ENCODE data around the gene SLC25A41. TPM values are rescaled to one million over a fixed set of nuclear protein-coding genes. Genes with fewer than 3 reads are reported as not detected.

SLC25A41 gene
- total and polyA plus RNA-seq, 2 of the 13 experiments (the other 11 are each of a cell fraction or from before 2014, with no cell fraction given) = 0.33 to 0.95 TPM

GRCh38 chr19:6459262-6460098 lies 25.9 kb upstream of the SLC25A41 start, which contains the start of gene SLC25A23 (continued):
- TF ChIP-seq, protein P1, sequence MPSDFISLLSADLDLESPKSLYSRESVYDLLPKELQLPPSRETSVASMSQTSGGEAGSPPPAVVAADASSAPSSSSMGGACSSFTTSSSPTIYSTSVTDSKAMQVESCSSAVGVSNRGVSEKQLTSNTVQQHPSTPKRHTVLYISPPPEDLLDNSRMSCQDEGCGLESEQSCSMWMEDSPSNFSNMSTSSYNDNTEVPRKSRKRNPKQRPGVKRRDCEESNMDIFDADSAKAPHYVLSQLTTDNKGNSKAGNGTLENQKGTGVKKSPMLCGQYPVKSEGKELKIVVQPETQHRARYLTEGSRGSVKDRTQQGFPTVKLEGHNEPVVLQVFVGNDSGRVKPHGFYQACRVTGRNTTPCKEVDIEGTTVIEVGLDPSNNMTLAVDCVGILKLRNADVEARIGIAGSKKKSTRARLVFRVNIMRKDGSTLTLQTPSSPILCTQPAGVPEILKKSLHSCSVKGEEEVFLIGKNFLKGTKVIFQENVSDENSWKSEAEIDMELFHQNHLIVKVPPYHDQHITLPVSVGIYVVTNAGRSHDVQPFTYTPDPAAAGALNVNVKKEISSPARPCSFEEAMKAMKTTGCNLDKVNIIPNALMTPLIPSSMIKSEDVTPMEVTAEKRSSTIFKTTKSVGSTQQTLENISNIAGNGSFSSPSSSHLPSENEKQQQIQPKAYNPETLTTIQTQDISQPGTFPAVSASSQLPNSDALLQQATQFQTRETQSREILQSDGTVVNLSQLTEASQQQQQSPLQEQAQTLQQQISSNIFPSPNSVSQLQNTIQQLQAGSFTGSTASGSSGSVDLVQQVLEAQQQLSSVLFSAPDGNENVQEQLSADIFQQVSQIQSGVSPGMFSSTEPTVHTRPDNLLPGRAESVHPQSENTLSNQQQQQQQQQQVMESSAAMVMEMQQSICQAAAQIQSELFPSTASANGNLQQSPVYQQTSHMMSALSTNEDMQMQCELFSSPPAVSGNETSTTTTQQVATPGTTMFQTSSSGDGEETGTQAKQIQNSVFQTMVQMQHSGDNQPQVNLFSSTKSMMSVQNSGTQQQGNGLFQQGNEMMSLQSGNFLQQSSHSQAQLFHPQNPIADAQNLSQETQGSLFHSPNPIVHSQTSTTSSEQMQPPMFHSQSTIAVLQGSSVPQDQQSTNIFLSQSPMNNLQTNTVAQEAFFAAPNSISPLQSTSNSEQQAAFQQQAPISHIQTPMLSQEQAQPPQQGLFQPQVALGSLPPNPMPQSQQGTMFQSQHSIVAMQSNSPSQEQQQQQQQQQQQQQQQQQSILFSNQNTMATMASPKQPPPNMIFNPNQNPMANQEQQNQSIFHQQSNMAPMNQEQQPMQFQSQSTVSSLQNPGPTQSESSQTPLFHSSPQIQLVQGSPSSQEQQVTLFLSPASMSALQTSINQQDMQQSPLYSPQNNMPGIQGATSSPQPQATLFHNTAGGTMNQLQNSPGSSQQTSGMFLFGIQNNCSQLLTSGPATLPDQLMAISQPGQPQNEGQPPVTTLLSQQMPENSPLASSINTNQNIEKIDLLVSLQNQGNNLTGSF (CRISPR knock-in tag; IDR thresholded peaks at IDR 0.05) = no peak
- TF ChIP-seq ZNF761 (CRISPR knock-in tag; conservative IDR thresholded peaks at IDR 0.05) (no peak; the same call in 1 of the 2 replicates), ZNF180 (CRISPR knock-in tag; IDR thresholded peaks at IDR 0.05; ENCODE audit: borderline replicate concordance, low read depth) (no peak), ZC3H13 (CRISPR knock-in tag; IDR thresholded peaks at IDR 0.05) (no peak), PRMT3 (CRISPR knock-in tag; IDR thresholded peaks at IDR 0.05; ENCODE audit: borderline replicate concordance, low read depth) (no peak), MTF1 (CRISPR knock-in tag; IDR thresholded peaks at IDR 0.05) (no peak), ATF7 (IDR thresholded peaks at IDR 0.05) (no peak), ATF7 (CRISPR knock-in tag; IDR thresholded peaks at IDR 0.05) (no peak), ZNF629 (CRISPR knock-in tag; conservative IDR thresholded peaks at IDR 0.05) (no peak), ZSCAN21 (CRISPR knock-in tag; IDR thresholded peaks at IDR 0.05; ENCODE audit: borderline replicate concordance) (0 out of 2 replicates have a peak, but pooled peaks have one; percentile 39), SMC3 (IDR thresholded peaks at IDR 0.05; ENCODE audit: low read length) (no peak), TEAD3 (CRISPR knock-in tag; optimal IDR thresholded peaks at IDR 0.05; ENCODE audit: borderline replicate concordance) (peak; percentile 18), IKZF4 (CRISPR knock-in tag; IDR thresholded peaks at IDR 0.05; ENCODE audit: borderline replicate concordance, low read depth, not compliant biosample characterization) (no peak), ZNF10 (CRISPR knock-in tag; IDR thresholded peaks at IDR 0.05; ENCODE audit: borderline replicate concordance, low read depth) (no peak), POLR2A (IDR thresholded peaks at IDR 0.05; ENCODE audit: insufficient read depth in 1 of 2, low read depth in 2 of 2, low read length in 2 of 2) (peak in 1 of 2 experiments; percentile 58; a peak in 1 of 4 replicates), ZNF782 (CRISPR knock-in tag; IDR thresholded peaks at IDR 0.05; ENCODE audit: borderline replicate concordance) (no peak), ZNF510 (CRISPR knock-in tag; IDR thresholded peaks at IDR 0.05; ENCODE audit: low read depth) (no peak)
- TF ChIP-seq, protein P2, sequence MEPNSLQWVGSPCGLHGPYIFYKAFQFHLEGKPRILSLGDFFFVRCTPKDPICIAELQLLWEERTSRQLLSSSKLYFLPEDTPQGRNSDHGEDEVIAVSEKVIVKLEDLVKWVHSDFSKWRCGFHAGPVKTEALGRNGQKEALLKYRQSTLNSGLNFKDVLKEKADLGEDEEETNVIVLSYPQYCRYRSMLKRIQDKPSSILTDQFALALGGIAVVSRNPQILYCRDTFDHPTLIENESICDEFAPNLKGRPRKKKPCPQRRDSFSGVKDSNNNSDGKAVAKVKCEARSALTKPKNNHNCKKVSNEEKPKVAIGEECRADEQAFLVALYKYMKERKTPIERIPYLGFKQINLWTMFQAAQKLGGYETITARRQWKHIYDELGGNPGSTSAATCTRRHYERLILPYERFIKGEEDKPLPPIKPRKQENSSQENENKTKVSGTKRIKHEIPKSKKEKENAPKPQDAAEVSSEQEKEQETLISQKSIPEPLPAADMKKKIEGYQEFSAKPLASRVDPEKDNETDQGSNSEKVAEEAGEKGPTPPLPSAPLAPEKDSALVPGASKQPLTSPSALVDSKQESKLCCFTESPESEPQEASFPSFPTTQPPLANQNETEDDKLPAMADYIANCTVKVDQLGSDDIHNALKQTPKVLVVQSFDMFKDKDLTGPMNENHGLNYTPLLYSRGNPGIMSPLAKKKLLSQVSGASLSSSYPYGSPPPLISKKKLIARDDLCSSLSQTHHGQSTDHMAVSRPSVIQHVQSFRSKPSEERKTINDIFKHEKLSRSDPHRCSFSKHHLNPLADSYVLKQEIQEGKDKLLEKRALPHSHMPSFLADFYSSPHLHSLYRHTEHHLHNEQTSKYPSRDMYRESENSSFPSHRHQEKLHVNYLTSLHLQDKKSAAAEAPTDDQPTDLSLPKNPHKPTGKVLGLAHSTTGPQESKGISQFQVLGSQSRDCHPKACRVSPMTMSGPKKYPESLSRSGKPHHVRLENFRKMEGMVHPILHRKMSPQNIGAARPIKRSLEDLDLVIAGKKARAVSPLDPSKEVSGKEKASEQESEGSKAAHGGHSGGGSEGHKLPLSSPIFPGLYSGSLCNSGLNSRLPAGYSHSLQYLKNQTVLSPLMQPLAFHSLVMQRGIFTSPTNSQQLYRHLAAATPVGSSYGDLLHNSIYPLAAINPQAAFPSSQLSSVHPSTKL (CRISPR knock-in tag; IDR thresholded peaks at IDR 0.05) = no peak
- TF ChIP-seq, protein P3, sequence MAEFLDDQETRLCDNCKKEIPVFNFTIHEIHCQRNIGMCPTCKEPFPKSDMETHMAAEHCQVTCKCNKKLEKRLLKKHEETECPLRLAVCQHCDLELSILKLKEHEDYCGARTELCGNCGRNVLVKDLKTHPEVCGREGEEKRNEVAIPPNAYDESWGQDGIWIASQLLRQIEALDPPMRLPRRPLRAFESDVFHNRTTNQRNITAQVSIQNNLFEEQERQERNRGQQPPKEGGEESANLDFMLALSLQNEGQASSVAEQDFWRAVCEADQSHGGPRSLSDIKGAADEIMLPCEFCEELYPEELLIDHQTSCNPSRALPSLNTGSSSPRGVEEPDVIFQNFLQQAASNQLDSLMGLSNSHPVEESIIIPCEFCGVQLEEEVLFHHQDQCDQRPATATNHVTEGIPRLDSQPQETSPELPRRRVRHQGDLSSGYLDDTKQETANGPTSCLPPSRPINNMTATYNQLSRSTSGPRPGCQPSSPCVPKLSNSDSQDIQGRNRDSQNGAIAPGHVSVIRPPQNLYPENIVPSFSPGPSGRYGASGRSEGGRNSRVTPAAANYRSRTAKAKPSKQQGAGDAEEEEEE (CRISPR knock-in tag; IDR thresholded peaks at IDR 0.05; ENCODE audit: borderline replicate concordance) = no peak

Measured in HepG2 (cell line).